Naive thymus-derived CD8-positive, alpha-beta T cell (primary cell): ENCODE results near the gene ZCCHC4. TPM values are rescaled to one million over a fixed set of nuclear protein-coding genes. Genes with fewer than 3 reads are reported as not detected.

Experiments used
- ATAC-seq, 2 donors: fragments of 150-1000 bp; cut with Tn5 transposase in 1 of 2; sonication (Bioruptor Pico), chemical (Tn5 transposase) in 1 of 2; 1 replicate in 1 of 2; 2 replicates in 1 of 2; pipeline ENCODE4 v1.10.0; 2021; ENCODE audit warnings: mild to moderate bottlenecking in 2 of 2, moderate library complexity in 2 of 2
- POLR2A ChIA-PET: fragments of 350-600 bp; sonication (Branson Sonifier 250); formaldehyde crosslinking; loops from one replicate; lab custom pipeline; 2021; ENCODE audit warnings: antibody characterized with exemption; lab: Charles Lee
- DNase-seq, 10 donors: peaks; one replicate each; pipeline versions ENCODE4 v3.0.0 to v3.0.0-alpha.2; 2020 to 2022
- H3K27ac Mint-ChIP-seq, 10 donors: one replicate each; pipeline ENCODE4 v1.8.0; 2020 to 2022; ENCODE audit warnings: mild to moderate bottlenecking in 10 of 10, mixed read lengths in 10 of 10, moderate library complexity in 4 of 10, inconsistent platforms in 1 of 10
- H3K27me3 Mint-ChIP-seq, 5 donors: one replicate each; pipeline ENCODE4 v1.8.0; 2021 to 2022; ENCODE audit warnings: mixed read lengths in 5 of 5
- H3K36me3 Mint-ChIP-seq, 3 donors: one replicate each; pipeline ENCODE4 v1.8.0; 2020 to 2022; ENCODE audit warnings: mixed read lengths in 3 of 3, mild to moderate bottlenecking in 2 of 3, inconsistent platforms in 1 of 3
- H3K4me1 Mint-ChIP-seq, 4 donors: one replicate each; pipeline ENCODE4 v1.8.0; 2021 to 2022; ENCODE audit warnings: mixed read lengths in 4 of 4
- H3K4me3 Mint-ChIP-seq, 10 donors: one replicate each; pipeline ENCODE4 v1.8.0; 2020 to 2022; ENCODE audit warnings: mild to moderate bottlenecking in 10 of 10, mixed read lengths in 10 of 10, moderate library complexity in 6 of 10, inconsistent platforms in 1 of 10
- H3K9me3 Mint-ChIP-seq, 9 donors: one replicate each; pipeline ENCODE4 v1.8.0; 2020 to 2022; ENCODE audit warnings: mixed read lengths in 9 of 9, mild to moderate bottlenecking in 3 of 9, inconsistent platforms in 1 of 9, moderate library complexity in 1 of 9
- polyA plus RNA-seq, 3 donors: library from polyadenylated mRNA; unstranded; fragments of 300-500 nt; fragmentation: Illumina TruSeq; gene quantifications; one replicate each; pipeline ENCODE4 v1.2.3, GENCODE V29; 2021
- total RNA-seq, 8 experiments: library from RNA in 2 of 8; stranded (reverse) in 2 of 8; gene quantifications; one replicate each; pipeline ENCODE4 v1.2.3 and lab custom pipeline; 2021 to 2026

Gene ZCCHC4, protein sequence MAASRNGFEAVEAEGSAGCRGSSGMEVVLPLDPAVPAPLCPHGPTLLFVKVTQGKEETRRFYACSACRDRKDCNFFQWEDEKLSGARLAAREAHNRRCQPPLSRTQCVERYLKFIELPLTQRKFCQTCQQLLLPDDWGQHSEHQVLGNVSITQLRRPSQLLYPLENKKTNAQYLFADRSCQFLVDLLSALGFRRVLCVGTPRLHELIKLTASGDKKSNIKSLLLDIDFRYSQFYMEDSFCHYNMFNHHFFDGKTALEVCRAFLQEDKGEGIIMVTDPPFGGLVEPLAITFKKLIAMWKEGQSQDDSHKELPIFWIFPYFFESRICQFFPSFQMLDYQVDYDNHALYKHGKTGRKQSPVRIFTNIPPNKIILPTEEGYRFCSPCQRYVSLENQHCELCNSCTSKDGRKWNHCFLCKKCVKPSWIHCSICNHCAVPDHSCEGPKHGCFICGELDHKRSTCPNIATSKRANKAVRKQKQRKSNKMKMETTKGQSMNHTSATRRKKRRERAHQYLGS
- total RNA-seq: 10 to 100 TPM; 14.0 to 14.6 TPM
- polyA plus RNA-seq: 10 to 100 TPM in 1 of 3 donors, 1 to 10 TPM in 2; 5.9 to 10.4 (median 6.3) TPM
- total RNA-seq (lab: John Stamatoyannopoulos, UW): 14.8 to 20.8 (median 18.5) reads per million in 6 experiments

DNA sequence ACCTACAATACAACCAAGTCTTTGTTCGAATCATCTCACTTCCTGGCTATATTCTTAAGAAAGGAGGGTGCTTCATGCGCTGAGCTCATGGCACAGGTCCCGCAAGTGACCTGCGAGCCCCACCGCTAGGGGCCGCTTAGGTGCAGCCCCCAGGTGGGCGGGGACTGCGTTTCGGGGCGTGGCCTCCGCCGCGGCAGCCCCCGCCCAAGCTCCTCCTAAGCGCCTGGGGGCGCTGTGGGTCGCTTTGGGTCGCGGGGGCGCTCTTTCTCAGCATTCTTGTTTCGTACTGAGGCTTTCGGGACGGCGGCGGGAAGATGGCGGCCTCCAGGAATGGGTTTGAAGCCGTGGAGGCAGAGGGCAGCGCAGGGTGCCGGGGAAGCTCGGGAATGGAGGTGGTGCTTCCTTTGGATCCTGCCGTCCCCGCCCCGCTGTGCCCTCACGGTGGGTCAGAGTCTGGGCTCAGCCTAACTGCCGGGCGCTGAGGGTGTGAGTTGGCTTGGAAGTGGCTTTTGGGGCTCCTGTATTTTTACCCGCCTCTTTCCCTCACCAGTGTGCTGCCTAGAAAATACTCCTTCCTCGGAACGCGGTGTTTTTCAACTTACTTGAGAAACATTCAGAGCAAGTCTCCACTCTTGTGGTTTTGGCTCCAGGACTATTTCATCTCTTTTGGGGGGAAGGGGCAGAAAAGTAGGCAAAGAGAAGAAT lies at the start of gene ZCCHC4:
ZCCHC4 (plus strand) TSS at position 279 of the 705 bp plus-strand sequence; CDS start at position 315, 36 bp downstream.
- ATAC-seq: peak; percentile 95 to 96
- Mint-ChIP-seq H3K36me3 (peaks cover 0 to 25% (median 5%) of the 10 kb centered on the region in 3 donors), H3K4me3 (peak within 1 kb of the TSS; percentile 96 to 100 (median 99)), H3K27me3 (peaks cover 0 to 14% (median 3%) of the 10 kb centered on the region in 5 donors), H3K9me3 (no peaks in the 10 kb centered on the region), H3K4me1 (peaks cover 4 to 42% (median 25%) of the 10 kb centered on the region in 4 donors), H3K27ac (peak within 1 kb of the TSS; percentile 91 to 99 (median 97))
- peak; percentile 79 to 95 (median 92) for DNase-seq
- POLR2A ChIA-PET: interaction anchor here (0.7 to 2.1 kb wide), 12 partner anchors 13 to 1548 kb away, joined by 3 to 28 read pairs (median 6); partner anchors contain the start of genes DHX15, PI4K2B, SEPSECS and SMIM20

DNA sequence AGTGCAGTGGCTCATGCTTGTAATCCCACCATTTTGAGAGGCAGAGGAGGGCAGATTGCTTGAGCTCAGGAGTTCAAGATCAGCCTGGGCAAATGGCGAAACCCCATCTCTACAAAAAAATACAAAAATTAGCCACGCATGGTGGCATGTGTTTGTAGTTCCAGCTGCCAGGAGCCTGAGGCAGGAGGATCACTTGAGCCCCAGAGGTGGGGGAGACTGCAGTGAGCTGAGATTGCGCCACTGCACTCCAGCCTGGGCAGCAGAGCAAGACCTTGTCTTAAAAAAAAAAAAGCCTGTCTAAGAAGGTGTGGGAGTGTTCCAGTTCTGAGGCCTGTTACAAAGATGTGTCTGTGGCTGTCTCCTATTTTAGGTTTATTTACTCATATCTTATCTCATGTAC lies 40.7 kb upstream of the ZCCHC4 start:
- Mint-ChIP-seq H3K27ac (no peak overlapping the region), H3K36me3 (peaks cover 4 to 51% (median 11%) of the 10 kb centered on the region in 3 donors), H3K4me3 (no peak overlapping the region), H3K27me3 (no peaks in the 10 kb centered on the region), H3K9me3 (no peaks in the 10 kb centered on the region), H3K4me1 (no peaks in the 10 kb centered on the region)
- DNase-seq (no peak), ATAC-seq (no peak)
- POLR2A ChIA-PET: no interaction called here

DNA sequence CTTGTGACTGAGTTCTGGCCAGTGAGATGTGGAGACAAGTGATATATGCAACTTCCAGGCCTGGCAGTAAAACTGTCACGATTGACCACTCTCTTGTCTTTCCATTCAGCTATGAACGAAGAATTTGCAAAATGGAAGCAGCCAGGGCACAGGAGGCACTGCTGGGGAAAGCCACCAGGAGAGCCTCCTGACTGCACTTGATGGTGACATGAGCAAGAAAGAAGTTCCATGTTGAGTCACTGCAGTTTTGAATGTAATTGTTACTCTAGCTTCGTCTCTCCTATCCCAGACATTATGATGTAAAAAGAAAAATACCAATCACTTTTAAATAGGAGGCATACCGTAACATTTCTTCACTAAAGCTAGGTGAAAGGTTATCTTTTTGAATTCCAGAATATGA lies 32.4 kb upstream of the ZCCHC4 start:
- POLR2A ChIA-PET: no interaction called here
- H3K27me3 Mint-ChIP-seq: no peaks in the 10 kb centered on the region
- H3K36me3 Mint-ChIP-seq: peaks cover 0 to 31% (median 20%) of the 10 kb centered on the region in 3 donors
- no peak overlapping the region for H3K4me3 Mint-ChIP-seq
- no peak for ATAC-seq
- no peaks in the 10 kb centered on the region for H3K9me3 Mint-ChIP-seq
- no peak for DNase-seq
- no peaks in the 10 kb centered on the region for H3K4me1 Mint-ChIP-seq
- no peak overlapping the region for H3K27ac Mint-ChIP-seq

DNA sequence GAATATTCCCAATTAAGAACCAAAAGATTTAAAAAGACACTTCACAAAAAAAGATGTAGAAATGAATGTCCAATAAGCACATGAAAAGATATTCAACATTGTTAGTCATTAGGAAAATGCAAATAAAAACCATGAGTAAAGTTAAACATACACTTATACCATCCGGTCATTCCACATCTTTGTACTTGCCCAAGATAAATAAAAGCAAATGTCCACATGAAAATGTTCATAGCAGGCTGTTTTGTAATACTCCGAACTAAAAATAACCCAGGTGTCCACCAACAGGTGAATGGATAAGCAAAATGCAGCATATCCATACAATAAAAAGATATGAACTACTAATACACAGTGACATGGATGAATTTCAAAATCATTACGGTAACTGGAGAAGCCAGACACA lies 28.6 kb upstream of the ZCCHC4 start:
- peaks cover 0 to 23% (median 14%) of the 10 kb centered on the region in 9 donors for H3K9me3 Mint-ChIP-seq
- ATAC-seq: no peak
- no peaks in the 10 kb centered on the region for H3K4me1 Mint-ChIP-seq
- no peak for DNase-seq
- peaks cover 14 to 29% (median 23%) of the 10 kb centered on the region in 3 donors for H3K36me3 Mint-ChIP-seq
- POLR2A ChIA-PET: no interaction called here
- peaks cover 0 to 11% (median 5%) of the 10 kb centered on the region in 5 donors for H3K27me3 Mint-ChIP-seq
- H3K4me3 Mint-ChIP-seq: no peak overlapping the region
- no peak overlapping the region for H3K27ac Mint-ChIP-seq

DNA sequence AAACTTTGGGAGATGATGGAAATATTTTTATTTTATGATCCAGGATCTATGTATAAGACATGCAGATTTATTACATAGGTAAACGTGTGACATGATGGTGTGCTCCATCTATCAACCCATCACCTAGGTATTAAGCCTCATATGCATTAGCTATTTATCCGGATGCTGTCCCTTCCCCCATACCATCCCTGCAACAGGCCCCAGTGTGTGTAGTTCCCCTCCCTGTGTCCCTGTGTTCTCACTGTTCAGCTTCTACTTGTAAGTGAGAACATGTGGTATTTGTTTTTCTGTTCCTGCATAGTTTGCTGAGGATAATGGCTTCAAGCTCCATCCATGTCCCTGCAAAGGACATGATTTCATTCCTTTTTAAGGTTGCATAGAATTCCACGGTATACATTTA lies 28.1 kb upstream of the ZCCHC4 start:
- Mint-ChIP-seq H3K9me3 (peaks cover 0 to 28% (median 15%) of the 10 kb centered on the region in 9 donors), H3K4me1 (no peaks in the 10 kb centered on the region), H3K36me3 (peaks cover 15 to 29% (median 23%) of the 10 kb centered on the region in 3 donors), H3K27me3 (peaks cover 0 to 11% (median 5%) of the 10 kb centered on the region in 5 donors), H3K27ac (peak overlapping the region in 1 of 10 donors; percentile 52), H3K4me3 (no peak overlapping the region)
- ATAC-seq (no peak), DNase-seq (no peak)
- POLR2A ChIA-PET: no interaction called here

DNA sequence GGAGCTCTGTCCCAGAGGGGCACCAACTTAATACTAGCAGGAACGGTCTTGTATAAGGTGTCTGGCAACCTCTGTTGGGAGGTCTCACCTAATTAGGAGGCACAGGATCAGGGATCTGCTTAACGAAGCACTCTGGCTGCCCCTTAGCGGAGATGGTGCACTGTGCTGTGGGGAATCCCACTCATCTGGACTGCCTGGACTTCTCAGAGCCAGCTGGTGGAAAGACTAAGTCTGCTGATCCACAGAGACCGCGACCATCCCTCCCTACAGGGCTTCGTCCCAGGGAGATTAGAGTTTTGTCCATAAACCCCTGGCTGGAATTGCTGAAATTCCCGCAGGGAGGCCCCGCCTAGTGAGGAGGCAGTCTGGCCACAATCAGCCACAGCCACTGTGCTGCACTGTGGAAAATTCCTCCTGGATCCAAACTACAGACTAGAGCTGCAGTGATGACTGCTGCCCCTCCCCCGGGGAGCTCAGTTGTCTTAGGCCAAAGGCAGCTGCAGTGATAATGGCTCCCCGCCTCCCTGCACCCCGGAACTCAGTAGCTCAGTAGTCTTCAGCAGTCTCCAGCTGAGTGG lies 22.0 kb upstream of the ZCCHC4 start:
- Mint-ChIP-seq H3K27ac (no peak overlapping the region), H3K4me3 (no peak overlapping the region), H3K4me1 (no peaks in the 10 kb centered on the region), H3K27me3 (peaks cover 0 to 11% (median 5%) of the 10 kb centered on the region in 5 donors), H3K36me3 (peaks cover 4 to 15% (median 9%) of the 10 kb centered on the region in 3 donors), H3K9me3 (peaks cover 0 to 31% (median 16%) of the 10 kb centered on the region in 9 donors)
- no peak for ATAC-seq
- POLR2A ChIA-PET: no interaction called here
- no peak for DNase-seq

DNA sequence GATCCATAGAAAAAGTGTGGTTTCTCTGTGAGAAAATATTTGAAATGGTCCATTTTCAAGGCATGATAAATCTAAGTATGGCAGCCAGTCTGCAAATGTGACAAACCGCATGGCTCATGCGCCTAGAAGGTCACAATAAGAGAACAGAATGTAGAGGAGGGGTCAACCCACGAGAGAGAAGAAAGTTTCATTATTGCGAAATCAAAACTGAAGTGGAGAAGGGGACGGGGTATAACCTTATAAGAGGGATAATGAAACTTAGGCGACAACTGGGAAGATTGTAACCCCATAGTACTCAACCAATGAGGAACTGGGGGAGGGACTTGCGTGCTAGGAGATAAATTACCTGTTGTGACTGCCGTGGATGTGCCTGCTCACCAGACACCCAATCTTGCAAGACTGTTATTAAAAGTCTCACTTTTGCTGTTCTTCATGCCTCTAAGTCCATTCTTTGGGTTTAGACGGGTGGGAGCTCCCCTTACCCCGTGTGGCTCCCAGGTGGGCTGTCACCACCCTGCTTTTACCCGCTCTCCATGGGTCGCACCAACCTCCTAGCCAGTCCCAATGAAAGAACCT lies 21.3 kb upstream of the ZCCHC4 start:
- POLR2A ChIA-PET: no interaction called here
- ATAC-seq: no peak
- no peak overlapping the region for H3K4me3 Mint-ChIP-seq
- DNase-seq: no peak
- H3K27ac Mint-ChIP-seq: no peak overlapping the region
- H3K9me3 Mint-ChIP-seq: peaks cover 0 to 31% (median 16%) of the 10 kb centered on the region in 9 donors
- peaks cover 0 to 11% (median 5%) of the 10 kb centered on the region in 5 donors for H3K27me3 Mint-ChIP-seq
- no peaks in the 10 kb centered on the region for H3K4me1 Mint-ChIP-seq
- peaks cover 4 to 15% (median 9%) of the 10 kb centered on the region in 3 donors for H3K36me3 Mint-ChIP-seq

DNA sequence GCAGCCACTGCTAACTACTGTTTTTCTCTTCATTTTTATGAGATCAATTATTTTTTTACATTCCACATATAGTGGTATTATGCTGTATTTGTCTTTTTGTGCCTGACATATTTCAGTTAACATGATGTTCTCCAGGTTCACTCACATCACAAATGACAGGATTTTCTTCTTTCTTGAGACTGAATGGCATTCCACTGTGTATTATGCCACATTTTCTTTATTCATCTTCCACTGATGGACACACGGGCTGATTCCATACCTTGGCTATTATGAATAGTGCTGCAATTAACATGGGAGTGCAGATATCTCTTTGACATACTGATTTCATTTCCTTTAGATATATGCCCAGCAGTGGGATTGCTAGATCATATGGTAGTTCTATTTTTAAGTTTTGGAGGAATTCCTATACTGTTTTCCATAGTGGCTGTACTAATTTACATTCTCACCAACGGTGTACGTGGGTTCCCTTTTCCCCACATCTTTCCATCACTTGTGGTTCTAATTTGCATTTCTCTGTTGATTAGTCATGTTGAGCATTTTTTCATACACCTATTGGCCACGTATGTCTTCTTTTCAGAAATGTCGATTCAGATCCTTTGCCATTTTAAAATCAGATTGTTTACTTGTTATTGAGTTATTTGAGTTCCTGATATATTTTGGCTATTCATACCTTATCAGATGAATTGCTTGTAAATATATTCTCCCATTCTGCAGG lies 14.9 kb upstream of the ZCCHC4 start:
- Mint-ChIP-seq H3K36me3 (no peaks in the 10 kb centered on the region), H3K4me1 (no peaks in the 10 kb centered on the region), H3K9me3 (no peaks in the 10 kb centered on the region), H3K27ac (no peak overlapping the region), H3K27me3 (peaks cover 0 to 10% (median 1%) of the 10 kb centered on the region in 5 donors), H3K4me3 (no peak overlapping the region)
- ATAC-seq (no peak), DNase-seq (no peak)
- POLR2A ChIA-PET: no interaction called here

DNA sequence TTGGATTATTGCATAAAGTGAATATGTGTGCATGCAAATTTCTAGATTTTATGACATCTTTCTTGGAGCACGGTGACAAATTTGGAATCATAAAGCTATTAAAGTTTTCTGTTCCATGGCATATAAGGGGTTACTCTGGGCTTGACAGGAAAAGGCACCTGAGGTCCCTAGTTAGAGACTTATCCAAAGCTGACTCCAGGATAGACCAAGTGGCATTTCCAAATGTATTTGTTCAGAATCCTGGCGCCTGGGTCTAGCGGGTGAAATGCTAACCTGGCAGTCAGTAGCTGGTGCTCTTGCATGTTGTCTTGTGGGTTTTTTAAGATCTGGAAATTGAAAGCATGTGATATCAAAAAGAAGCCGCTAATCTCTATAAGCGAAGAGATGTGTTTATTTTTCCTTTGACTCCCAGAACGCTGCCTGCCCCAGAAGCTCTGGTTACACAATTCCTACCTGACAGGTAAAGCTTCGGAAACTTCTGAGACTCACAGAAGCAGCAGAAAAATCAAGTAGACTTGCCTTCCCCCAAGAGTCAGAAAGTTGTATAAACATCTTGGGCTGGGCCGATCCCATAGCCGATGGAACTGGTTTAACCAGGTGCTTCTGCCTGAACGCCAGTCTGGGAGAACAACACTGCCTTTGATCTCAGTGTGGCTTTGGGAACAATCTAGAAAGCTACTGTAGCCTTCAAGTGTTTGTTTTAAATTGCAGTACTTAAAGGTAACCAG lies 12.9 kb upstream of the ZCCHC4 start:
- Mint-ChIP-seq H3K36me3 (no peaks in the 10 kb centered on the region), H3K27me3 (peaks cover 1 to 11% (median 5%) of the 10 kb centered on the region in 5 donors), H3K9me3 (no peaks in the 10 kb centered on the region), H3K27ac (no peak overlapping the region), H3K4me1 (peaks cover 0 to 2% (median 0%) of the 10 kb centered on the region in 4 donors), H3K4me3 (no peak overlapping the region)
- ATAC-seq (no peak), DNase-seq (no peak)
- POLR2A ChIA-PET: interaction anchor here (0.7 kb wide), 1 partner anchor 13 kb away, joined by 3 read pairs; the partner anchor contains the start of gene ZCCHC4

DNA sequence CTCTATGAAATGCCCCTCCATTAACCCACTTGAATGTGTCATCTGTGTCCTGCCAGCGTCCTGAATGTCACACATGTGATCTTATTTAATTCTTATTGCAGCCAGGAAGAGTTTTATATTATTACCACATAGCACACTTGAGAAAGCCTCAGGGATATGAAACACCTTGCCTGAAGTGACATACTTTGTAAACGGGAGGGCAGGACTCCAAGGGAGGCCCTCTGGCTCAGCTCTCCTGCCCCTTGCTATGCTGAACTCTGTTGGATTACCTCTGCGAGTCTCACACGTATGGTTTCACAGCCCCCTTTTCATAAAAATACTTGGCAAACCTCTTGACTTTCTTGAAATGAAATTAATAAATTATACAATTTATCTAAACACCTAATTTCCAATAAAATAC lies 11.1 kb upstream of the ZCCHC4 start:
- peaks cover 3 to 11% (median 6%) of the 10 kb centered on the region in 5 donors for H3K27me3 Mint-ChIP-seq
- no peaks in the 10 kb centered on the region for H3K36me3 Mint-ChIP-seq
- no peak for DNase-seq
- POLR2A ChIA-PET: no interaction called here
- no peak overlapping the region for H3K4me3 Mint-ChIP-seq
- no peak for ATAC-seq
- H3K9me3 Mint-ChIP-seq: no peaks in the 10 kb centered on the region
- H3K4me1 Mint-ChIP-seq: peaks cover 0 to 2% (median 0%) of the 10 kb centered on the region in 4 donors
- H3K27ac Mint-ChIP-seq: no peak overlapping the region

DNA sequence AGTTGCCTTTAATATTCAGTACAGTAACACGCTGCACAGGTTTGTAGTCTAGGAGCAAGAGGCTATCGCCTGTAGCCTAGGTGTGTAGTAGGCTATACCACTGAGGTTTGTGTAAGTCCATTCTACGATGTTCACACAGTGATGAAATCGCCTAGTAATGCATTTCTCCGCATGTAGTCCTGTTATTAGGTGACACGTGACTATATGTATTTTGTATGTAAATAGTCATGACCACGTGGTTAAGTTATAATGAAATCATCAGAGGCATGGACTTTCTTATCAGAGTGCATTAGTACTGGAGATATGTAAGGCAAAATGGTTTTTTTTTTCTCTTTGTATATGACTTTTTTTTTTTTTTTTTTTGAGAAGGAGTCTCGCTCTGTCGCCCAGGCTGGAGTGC lies 9.9 kb upstream of the ZCCHC4 start:
- H3K9me3 Mint-ChIP-seq: no peaks in the 10 kb centered on the region
- peaks cover 0 to 2% (median 0%) of the 10 kb centered on the region in 4 donors for H3K4me1 Mint-ChIP-seq
- POLR2A ChIA-PET: no interaction called here
- no peak overlapping the region for H3K4me3 Mint-ChIP-seq
- no peak for ATAC-seq
- H3K27me3 Mint-ChIP-seq: peaks cover 4 to 12% (median 6%) of the 10 kb centered on the region in 5 donors
- H3K36me3 Mint-ChIP-seq: no peaks in the 10 kb centered on the region
- DNase-seq: no peak
- no peak overlapping the region for H3K27ac Mint-ChIP-seq
